ENCODE data around the gene L1TD1. TPM values are rescaled to one million over a fixed set of nuclear protein-coding genes. Genes with fewer than 3 reads are reported as not detected.

The L1TD1 gene
- total and polyA plus RNA-seq, 2 donors (not counting 1 experiment from before 2014, with no cell fraction given): 0.09 TPM; not detected in 1

GRCh38 chr1:62207187-62207586 lies 12.5 kb downstream of the L1TD1 start:
- Mint-ChIP-seq H3K4me3 (no peak overlapping the region), H3K27ac (no peak overlapping the region), H3K27me3 (peaks cover 4% of the 10 kb centered on the region), H3K4me1 (no peaks in the 10 kb centered on the region), H3K9me3 (ENCODE audit: insufficient read depth) (peaks cover 11% of the 10 kb centered on the region)
- no peak overlapping the region for H3K27ac ChIP-seq (ENCODE audit: low read length in 2 of 2)
- no peaks in the 10 kb centered on the region for H3K79me2 ChIP-seq (ENCODE audit: control insufficient read depth, insufficient read depth, low read length)
- ChIA-PET CTCF (no interaction called here), POLR2A (no interaction called here)
- no peaks in the 10 kb centered on the region for H3K27me3 ChIP-seq (replicated peaks in 1 of 4; ENCODE audit: control extremely low read depth in 1 of 4, control insufficient read depth in 3 of 4, insufficient read depth in 4 of 4, low read length in 3 of 4)
- H3K4me3 ChIP-seq (ENCODE audit: control extremely low read depth in 1 of 5, extremely low read depth in 1 of 5, insufficient read depth in 1 of 5, low read depth in 2 of 5, low read length in 4 of 5): no peak overlapping the region
- intact Hi-C loops (cut with micrococcal nuclease): no loop called here
- no peak overlapping the region for H2AFZ ChIP-seq (ENCODE audit: insufficient read depth, low read depth, low read length, poor library complexity, severe bottlenecking)
- H3K9me3 ChIP-seq (ENCODE audit: control extremely low read depth in 1 of 3, control insufficient read depth in 2 of 3, insufficient read depth in 1 of 3, low read length in 2 of 3): peaks cover 3 to 9% (median 6%) of the 10 kb centered on the region in 3 donors
- no peak overlapping the region for H3K9ac ChIP-seq (ENCODE audit: low read length)
- no peak overlapping the region for H3K4me2 ChIP-seq (replicated peaks; ENCODE audit: low read depth, low read length, poor library complexity, severe bottlenecking)
- H3K4me1 ChIP-seq (ENCODE audit: control insufficient read depth in 2 of 2, insufficient read depth in 2 of 2, low read length in 2 of 2): no peaks in the 10 kb centered on the region
- TF ChIP-seq EZH2 (IDR thresholded peaks at IDR 0.05; ENCODE audit: borderline replicate concordance, insufficient read depth, low read depth, low read length, poor library complexity, severe bottlenecking): no peak
- no peak for TF ChIP-seq CTCF (IDR thresholded peaks at IDR 0.05)
- WGBS (ENCODE audit: insufficient coverage): 100% methylated on average over 1 of the region's 2 CpGs
- no peaks in the 10 kb centered on the region for H4K20me1 ChIP-seq (ENCODE audit: control insufficient read depth, insufficient read depth, low read length, poor library complexity, severe bottlenecking)
- H3K36me3 ChIP-seq (replicated peaks in 1 of 2; ENCODE audit: control extremely low read depth in 1 of 2, control insufficient read depth in 1 of 2, extremely low read depth in 1 of 2, insufficient read depth in 2 of 2, low read length in 1 of 2): no peaks in the 10 kb centered on the region
- DNase-seq: no peak
- ATAC-seq (ENCODE audit: low read depth): no peak

DNA sequence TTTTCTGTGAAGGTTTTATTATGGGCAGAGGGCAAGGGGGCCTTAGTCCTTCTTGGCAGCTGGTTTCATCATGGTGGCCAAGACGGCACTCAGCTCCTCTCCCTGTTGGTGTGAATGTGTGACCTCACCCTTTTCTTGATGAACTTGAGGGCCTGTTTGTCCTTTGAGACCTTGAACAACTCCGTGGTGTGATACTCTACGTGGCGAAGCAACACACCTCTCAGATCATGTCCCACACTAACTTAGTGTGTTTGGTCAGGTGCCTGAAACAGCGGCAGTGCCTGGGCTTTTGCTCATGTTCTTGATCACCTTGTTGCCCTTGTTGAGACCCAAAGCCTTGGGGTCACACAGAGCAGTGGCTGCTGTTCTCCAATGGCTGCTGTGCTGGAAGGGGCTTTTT lies 13.4 kb downstream of the L1TD1 start:
- WGBS (ENCODE audit: insufficient coverage): 100% methylated on average over 2 of the region's 5 CpGs
- no peaks in the 10 kb centered on the region for H4K20me1 ChIP-seq (ENCODE audit: control insufficient read depth, insufficient read depth, low read length, poor library complexity, severe bottlenecking)
- Mint-ChIP-seq H3K4me3 (no peak overlapping the region), H3K9me3 (ENCODE audit: insufficient read depth) (peaks cover 11% of the 10 kb centered on the region), H3K27me3 (peaks cover 4% of the 10 kb centered on the region), H3K4me1 (no peaks in the 10 kb centered on the region), H3K27ac (no peak overlapping the region)
- no peak overlapping the region for H3K4me2 ChIP-seq (replicated peaks; ENCODE audit: low read depth, low read length, poor library complexity, severe bottlenecking)
- TF ChIP-seq EZH2 (IDR thresholded peaks at IDR 0.05; ENCODE audit: borderline replicate concordance, insufficient read depth, low read depth, low read length, poor library complexity, severe bottlenecking) (no peak), CTCF (IDR thresholded peaks at IDR 0.05) (no peak)
- no peaks in the 10 kb centered on the region for H3K79me2 ChIP-seq (ENCODE audit: control insufficient read depth, insufficient read depth, low read length)
- ChIA-PET CTCF (no interaction called here), POLR2A (no interaction called here)
- ATAC-seq (ENCODE audit: low read depth) (no peak), DNase-seq (no peak)
- no peaks in the 10 kb centered on the region for H3K4me1 ChIP-seq (ENCODE audit: control insufficient read depth in 2 of 2, insufficient read depth in 2 of 2, low read length in 2 of 2)
- H3K9ac ChIP-seq (ENCODE audit: low read length): no peak overlapping the region
- H2AFZ ChIP-seq (ENCODE audit: insufficient read depth, low read depth, low read length, poor library complexity, severe bottlenecking): no peak overlapping the region
- no peaks in the 10 kb centered on the region for H3K27me3 ChIP-seq (replicated peaks in 1 of 4; ENCODE audit: control extremely low read depth in 1 of 4, control insufficient read depth in 3 of 4, insufficient read depth in 4 of 4, low read length in 3 of 4)
- H3K36me3 ChIP-seq (replicated peaks in 1 of 2; ENCODE audit: control extremely low read depth in 1 of 2, control insufficient read depth in 1 of 2, extremely low read depth in 1 of 2, insufficient read depth in 2 of 2, low read length in 1 of 2): no peaks in the 10 kb centered on the region
- peaks cover 3 to 9% (median 6%) of the 10 kb centered on the region in 3 donors for H3K9me3 ChIP-seq (ENCODE audit: control extremely low read depth in 1 of 3, control insufficient read depth in 2 of 3, insufficient read depth in 1 of 3, low read length in 2 of 3)
- H3K27ac ChIP-seq (ENCODE audit: low read length in 2 of 2): no peak overlapping the region
- intact Hi-C loops (cut with micrococcal nuclease): no loop called here
- H3K4me3 ChIP-seq (ENCODE audit: control extremely low read depth in 1 of 5, extremely low read depth in 1 of 5, insufficient read depth in 1 of 5, low read depth in 2 of 5, low read length in 4 of 5): no peak overlapping the region

Measured in B cell (primary cell).